HEK293 (cell line): ENCODE data around the gene FOXO3.

ENCODE experiments used
- KLF17 ChIP-seq: fragments of 450-650 bp; formaldehyde crosslinking; IDR thresholded peaks from 2 replicates; pipeline ENCODE4 v1.5.1; 2016; ENCODE audit warnings: missing biosample characterization, missing genetic modification characterization
- KLF9 ChIP-seq: fragments of 450-650 bp; formaldehyde crosslinking; IDR thresholded peaks from 2 replicates; pipeline ENCODE4 v1.5.1; 2016; ENCODE audit warnings: missing biosample characterization, missing genetic modification characterization, low read depth
- OSR2 ChIP-seq: fragments of 450-650 bp; formaldehyde crosslinking; IDR thresholded peaks from 2 replicates; pipeline ENCODE4 v1.5.1; 2016; ENCODE audit warnings: missing biosample characterization, missing genetic modification characterization
- PBX3 ChIP-seq: sonication (generic); formaldehyde crosslinking; IDR thresholded peaks from 2 replicates; pipeline ENCODE4 v1.8.1; 2022; ENCODE audit warnings: mild to moderate bottlenecking, moderate library complexity, missing genetic modification reagents
- PRDM1 ChIP-seq: fragments of 450-650 bp; formaldehyde crosslinking; IDR thresholded peaks from 2 replicates; pipeline ENCODE4; 2016; ENCODE audit warnings: missing biosample characterization, missing genetic modification characterization
- PRDM4 ChIP-seq: fragments of 450-650 bp; formaldehyde crosslinking; IDR thresholded peaks from 2 replicates; pipeline ENCODE4 v1.5.1; 2017; ENCODE audit warnings: missing biosample characterization, missing genetic modification characterization
- PRDM6 ChIP-seq: fragments of 450-650 bp; formaldehyde crosslinking; IDR thresholded peaks from 2 replicates; pipeline ENCODE4 v1.5.1; 2017; ENCODE audit warnings: missing biosample characterization, missing genetic modification characterization
- TCF7L2 ChIP-seq: IDR thresholded peaks from 2 replicates; pipeline ENCODE4 v1.6.1; 2011; ENCODE audit warnings: low read depth, mild to moderate bottlenecking, inconsistent platforms, low read length, moderate library complexity, borderline replicate concordance
- ZBTB21 ChIP-seq: fragments of 450-650 bp; formaldehyde crosslinking; IDR thresholded peaks from 2 replicates; pipeline ENCODE4 v1.5.1; 2017; ENCODE audit warnings: missing biosample characterization, missing genetic modification characterization
- ZBTB48 ChIP-seq: fragments of 450-650 bp; formaldehyde crosslinking; IDR thresholded peaks from 2 replicates; pipeline ENCODE4 v1.5.1; 2016; ENCODE audit warnings: missing biosample characterization, missing genetic modification characterization
- ZFHX2 ChIP-seq: fragments of 450-650 bp; formaldehyde crosslinking; conservative IDR thresholded peaks from 2 replicates; pipeline ENCODE4 v1.5.1; 2016; ENCODE audit warnings: missing biosample characterization, missing genetic modification characterization
- ZNF132 ChIP-seq: fragments of 450-650 bp; formaldehyde crosslinking; IDR thresholded peaks from 2 replicates; pipeline ENCODE4 v1.5.1; 2017; ENCODE audit warnings: missing biosample characterization, missing genetic modification characterization, borderline replicate concordance
- ZNF184 ChIP-seq: fragments of 450-650 bp; IDR thresholded peaks from 2 replicates; pipeline ENCODE4 v1.5.1; 2018; ENCODE audit warnings: missing biosample characterization, mild to moderate bottlenecking, missing genetic modification characterization
- ZNF24 ChIP-seq: fragments of 450-650 bp; formaldehyde crosslinking; IDR thresholded peaks from 2 replicates; pipeline ENCODE4 v1.5.1; 2016; ENCODE audit warnings: missing biosample characterization, missing genetic modification characterization
- ZNF280C ChIP-seq: fragments of 450-650 bp; formaldehyde crosslinking; IDR thresholded peaks from 2 replicates; pipeline ENCODE4 v1.5.1; 2016; ENCODE audit warnings: missing biosample characterization, missing genetic modification characterization
- ZNF341 ChIP-seq: fragments of 450-650 bp; formaldehyde crosslinking; IDR thresholded peaks from 2 replicates; pipeline ENCODE4; 2016; ENCODE audit warnings: low read depth, missing biosample characterization, missing genetic modification characterization
- ZNF362 ChIP-seq: fragments of 450-650 bp; formaldehyde crosslinking; IDR thresholded peaks from 2 replicates; pipeline ENCODE4 v1.5.1; 2016; ENCODE audit warnings: missing biosample characterization, missing genetic modification characterization
- ZNF391 ChIP-seq: fragments of 450-650 bp; formaldehyde crosslinking; IDR thresholded peaks from 2 replicates; pipeline ENCODE4 v1.5.1; 2016; ENCODE audit warnings: low read depth, missing biosample characterization, missing genetic modification characterization, borderline replicate concordance
- ZNF394 ChIP-seq: fragments of 450-650 bp; formaldehyde crosslinking; IDR thresholded peaks from 2 replicates; pipeline ENCODE4 v1.5.1; 2016; ENCODE audit warnings: missing biosample characterization, missing genetic modification characterization, mild to moderate bottlenecking, moderate library complexity, borderline replicate concordance
- ZNF48 ChIP-seq: fragments of 450-650 bp; formaldehyde crosslinking; IDR thresholded peaks from 2 replicates; pipeline ENCODE4 v1.5.1; 2016; ENCODE audit warnings: missing biosample characterization, missing genetic modification characterization
- ZNF501 ChIP-seq: fragments of 450-650 bp; formaldehyde crosslinking; IDR thresholded peaks from 2 replicates; pipeline ENCODE4 v1.5.1; 2016; ENCODE audit warnings: missing biosample characterization, missing genetic modification characterization
- ZNF560 ChIP-seq: fragments of 450-650 bp; formaldehyde crosslinking; IDR thresholded peaks from 2 replicates; pipeline ENCODE4 v1.5.1; 2017; ENCODE audit warnings: missing biosample characterization, missing genetic modification characterization, borderline replicate concordance
- ZNF561 ChIP-seq: fragments of 450-650 bp; IDR thresholded peaks from 2 replicates; pipeline ENCODE4 v1.5.1; 2018; ENCODE audit warnings: missing biosample characterization, missing genetic modification characterization, borderline replicate concordance
- ZNF610 ChIP-seq: fragments of 450-650 bp; formaldehyde crosslinking; IDR thresholded peaks from 2 replicates; pipeline ENCODE4 v1.5.1; 2016; ENCODE audit warnings: missing biosample characterization, missing genetic modification characterization, borderline replicate concordance
- ZNF629 ChIP-seq: fragments of 450-650 bp; formaldehyde crosslinking; IDR thresholded peaks from 2 replicates; pipeline ENCODE4 v1.5.1; 2017; ENCODE audit warnings: missing biosample characterization, missing genetic modification characterization
- ZNF664 ChIP-seq: fragments of 450-650 bp; formaldehyde crosslinking; IDR thresholded peaks from 2 replicates; pipeline ENCODE4 v1.5.1; 2016; ENCODE audit warnings: missing biosample characterization, missing genetic modification characterization
- ZNF707 ChIP-seq: fragments of 450-650 bp; formaldehyde crosslinking; IDR thresholded peaks from 2 replicates; pipeline ENCODE4 v1.5.1; 2016; ENCODE audit warnings: missing biosample characterization, missing genetic modification characterization
- ZNF843 ChIP-seq: fragments of 450-650 bp; formaldehyde crosslinking; IDR thresholded peaks from 2 replicates; pipeline ENCODE4 v1.5.1; 2016; ENCODE audit warnings: missing biosample characterization, missing genetic modification characterization
- ZXDB ChIP-seq: fragments of 450-650 bp; formaldehyde crosslinking; IDR thresholded peaks from 2 replicates; pipeline ENCODE4 v1.5.1; 2016; ENCODE audit warnings: missing biosample characterization, missing genetic modification characterization

The FOXO3 gene

GRCh38 chr6:108559884-108560462 is 744 bp upstream of the FOXO3 start (continued):
- TF ChIP-seq ZNF501 = peak; percentile 80
- peak; percentile 81 for TF ChIP-seq KLF9 (tag by site-specific recombination)
- peak; percentile 53; the same call in 1 of the 2 replicates for TF ChIP-seq PRDM4 (tag by site-specific recombination)
- no peak for TF ChIP-seq ZNF707
- peak; percentile 50 for TF ChIP-seq ZBTB21 (tag by site-specific recombination)
- no peak for TF ChIP-seq ZNF280C (tag by site-specific recombination)
- no peak for TF ChIP-seq PRDM1
- TF ChIP-seq ZNF362 (tag by site-specific recombination) = no peak
- peak; percentile 57; the same call in 1 of the 2 replicates for TF ChIP-seq ZNF24 (tag by site-specific recombination)
- TF ChIP-seq ZNF391 (tag by site-specific recombination) = 0 out of 2 replicates have a peak, but pooled peaks have one; percentile 11
- peak; percentile 15; the same call in 1 of the 2 replicates for TF ChIP-seq ZBTB48
- no peak for TF ChIP-seq TCF7L2
- TF ChIP-seq ZNF561 (tag by site-specific recombination) = peak; percentile 90
- TF ChIP-seq OSR2 (tag by site-specific recombination) = peak; percentile 17; the same call in 1 of the 2 replicates
- no peak for TF ChIP-seq ZNF132 (tag by site-specific recombination)
- TF ChIP-seq KLF17 (tag by site-specific recombination) = peak; percentile 46; the same call in 1 of the 2 replicates
- TF ChIP-seq PRDM6 (tag by site-specific recombination) = peak; percentile 3; the same call in 1 of the 2 replicates
- TF ChIP-seq ZXDB (tag by site-specific recombination) = peak; percentile 75
- peak; percentile 71; the same call in 1 of the 2 replicates for TF ChIP-seq ZNF843 (tag by site-specific recombination)
- peak; percentile 74; the same call in 1 of the 2 replicates for TF ChIP-seq ZNF629 (tag by site-specific recombination)
- peak; percentile 68; the same call in 1 of the 2 replicates for TF ChIP-seq PBX3 (CRISPR knock-in tag)
- no peak for TF ChIP-seq ZNF560 (tag by site-specific recombination)
- TF ChIP-seq ZNF341 (tag by site-specific recombination) = peak; percentile 96
- no peak for TF ChIP-seq ZNF664 (tag by site-specific recombination)
- no peak for TF ChIP-seq ZNF610 (tag by site-specific recombination)
- no peak for TF ChIP-seq ZNF394 (tag by site-specific recombination)
- 0 out of 2 replicates have a peak, but pooled peaks have one; percentile 40 for TF ChIP-seq ZNF184 (tag by site-specific recombination)
- TF ChIP-seq ZFHX2 (tag by site-specific recombination) = peak; percentile 90
- no peak for TF ChIP-seq ZNF48 (tag by site-specific recombination)
